GM12874 (cell line): ENCODE results near the gene TARDBP.

Experiments used
- TF ChIP-seq, protein P1 (sequence below): IDR thresholded peaks from 2 replicates; pipeline ENCODE4 v1.5.1; 2011; ENCODE audit warnings: low read depth, mild to moderate bottlenecking, control low read depth, low read length, moderate library complexity; ENCODE audit not compliant: insufficient read depth

The TARDBP gene

DNA sequence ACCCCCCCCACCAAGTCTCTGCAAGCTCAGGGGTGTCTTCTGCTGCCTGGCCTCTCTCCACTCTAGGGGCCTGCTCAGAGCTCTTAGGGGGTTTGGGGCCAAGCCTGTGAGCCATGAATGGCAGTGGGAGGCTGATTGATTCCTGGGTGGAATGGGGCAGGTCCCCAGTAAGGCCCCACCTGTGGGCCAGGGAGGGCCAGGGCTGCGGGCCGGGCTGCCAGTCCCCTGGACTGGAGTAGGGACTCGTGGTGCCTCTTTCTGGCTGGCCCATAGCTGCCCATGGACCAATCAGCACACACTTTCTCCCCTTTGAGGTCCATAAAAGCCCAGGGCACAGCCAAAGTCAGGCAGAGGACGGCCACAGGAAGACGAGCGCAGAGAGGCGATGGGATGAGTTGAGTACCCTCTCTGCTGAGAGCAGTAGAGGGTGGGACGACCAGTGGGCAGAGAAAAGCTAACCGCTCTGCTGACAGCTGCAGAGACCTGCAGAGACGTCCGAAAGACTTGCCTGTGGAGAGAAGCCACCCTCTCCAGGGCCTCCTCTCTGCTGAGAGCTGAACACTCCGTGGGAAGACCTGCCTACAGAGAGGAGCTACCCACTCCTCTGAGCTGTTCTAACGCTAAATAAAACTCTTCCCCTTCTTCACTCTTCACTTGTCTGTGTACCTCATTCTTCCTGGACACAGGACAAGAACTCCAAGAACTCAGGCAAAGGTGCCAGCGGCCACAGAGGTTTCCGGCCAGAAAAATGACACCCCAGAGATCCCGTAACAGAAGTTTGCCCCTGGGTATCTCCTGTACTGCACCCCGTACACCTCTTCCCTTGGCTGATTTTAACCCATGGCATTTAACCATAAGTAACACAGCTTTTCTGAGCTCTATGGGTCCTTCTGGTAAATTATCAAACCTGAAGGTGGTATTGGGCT is 38.2 kb upstream of the TARDBP start:
- TF ChIP-seq, protein P1, sequence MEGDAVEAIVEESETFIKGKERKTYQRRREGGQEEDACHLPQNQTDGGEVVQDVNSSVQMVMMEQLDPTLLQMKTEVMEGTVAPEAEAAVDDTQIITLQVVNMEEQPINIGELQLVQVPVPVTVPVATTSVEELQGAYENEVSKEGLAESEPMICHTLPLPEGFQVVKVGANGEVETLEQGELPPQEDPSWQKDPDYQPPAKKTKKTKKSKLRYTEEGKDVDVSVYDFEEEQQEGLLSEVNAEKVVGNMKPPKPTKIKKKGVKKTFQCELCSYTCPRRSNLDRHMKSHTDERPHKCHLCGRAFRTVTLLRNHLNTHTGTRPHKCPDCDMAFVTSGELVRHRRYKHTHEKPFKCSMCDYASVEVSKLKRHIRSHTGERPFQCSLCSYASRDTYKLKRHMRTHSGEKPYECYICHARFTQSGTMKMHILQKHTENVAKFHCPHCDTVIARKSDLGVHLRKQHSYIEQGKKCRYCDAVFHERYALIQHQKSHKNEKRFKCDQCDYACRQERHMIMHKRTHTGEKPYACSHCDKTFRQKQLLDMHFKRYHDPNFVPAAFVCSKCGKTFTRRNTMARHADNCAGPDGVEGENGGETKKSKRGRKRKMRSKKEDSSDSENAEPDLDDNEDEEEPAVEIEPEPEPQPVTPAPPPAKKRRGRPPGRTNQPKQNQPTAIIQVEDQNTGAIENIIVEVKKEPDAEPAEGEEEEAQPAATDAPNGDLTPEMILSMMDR, result no peak

DNA sequence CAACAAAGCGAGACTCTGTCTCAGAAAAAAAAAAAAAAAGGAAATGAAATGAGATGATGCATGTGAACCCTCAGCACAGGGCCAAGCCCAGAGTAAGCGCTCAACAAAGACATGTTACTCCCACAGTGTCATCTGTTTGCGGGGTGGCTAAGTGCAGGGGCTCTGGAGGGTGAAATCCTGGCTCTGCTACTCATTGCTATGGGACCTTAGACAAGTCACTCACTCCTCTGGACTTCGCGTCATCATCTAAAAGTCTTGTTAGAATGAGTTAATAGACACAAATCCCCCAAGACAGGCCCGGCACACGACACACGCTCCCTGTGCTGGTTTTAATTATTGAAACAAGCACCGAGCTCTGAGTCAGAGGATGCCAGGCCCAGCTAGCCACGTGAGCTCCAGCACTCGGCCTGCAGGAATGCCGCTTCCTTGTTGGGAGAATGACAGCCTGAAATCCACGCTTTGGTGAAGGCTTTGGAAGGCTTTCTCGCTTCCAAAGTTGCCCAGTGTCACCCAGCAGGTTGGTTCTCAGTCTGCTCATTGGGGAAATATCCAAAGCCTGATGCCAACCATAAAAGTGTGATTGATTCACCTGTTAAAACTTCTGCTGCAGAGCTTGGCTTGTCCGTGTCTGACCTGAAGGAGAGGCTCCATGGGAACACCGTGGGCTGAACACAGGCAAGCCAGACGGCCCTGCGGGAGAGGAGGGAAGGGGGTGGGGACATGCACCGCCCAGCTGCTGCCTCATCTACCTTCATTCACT is 36.7 kb upstream of the TARDBP start:
- TF ChIP-seq, protein P1, result no peak

DNA sequence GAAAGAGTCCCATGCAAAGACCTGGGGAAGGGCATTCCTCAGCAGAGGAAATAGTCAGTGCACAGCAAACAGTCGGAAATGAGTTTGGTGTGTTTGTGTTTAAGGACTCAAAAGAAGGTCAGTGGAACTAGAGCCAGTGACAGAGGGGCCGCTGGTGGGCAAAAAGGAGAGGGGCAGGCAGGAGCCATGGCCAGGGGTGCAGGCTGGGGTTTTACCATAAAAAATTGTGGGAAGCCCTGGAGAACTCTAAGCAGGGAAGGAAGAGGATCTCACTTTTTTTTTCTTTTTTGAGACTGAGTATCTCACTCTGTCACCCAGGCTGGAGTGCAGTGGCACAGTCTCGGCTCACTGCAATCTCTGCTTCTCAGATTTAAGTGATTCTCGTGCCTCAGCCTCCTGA is 33.7 kb upstream of the TARDBP start:
- TF ChIP-seq, protein P1, result no peak

DNA sequence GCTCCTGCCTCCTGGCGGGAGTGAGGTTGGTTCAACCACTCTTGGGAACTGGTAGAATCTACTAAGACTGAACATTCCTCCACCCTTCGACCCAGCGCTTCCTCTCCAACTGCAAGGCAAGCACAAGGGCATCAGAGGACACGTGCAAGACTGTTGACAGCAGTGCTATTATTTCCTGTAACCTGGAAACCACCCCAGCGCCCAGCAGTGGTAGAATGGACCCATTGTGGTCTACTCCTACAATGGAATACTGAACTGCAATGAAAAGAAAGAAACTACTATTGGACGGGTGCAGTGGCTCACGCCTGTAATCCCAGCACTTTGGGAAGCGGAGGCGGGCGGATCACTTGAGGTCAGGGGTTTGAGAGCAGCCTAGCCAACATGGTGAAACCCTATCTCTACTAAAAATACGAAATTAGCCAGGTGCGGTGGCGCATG is 33.0 kb upstream of the TARDBP start:
- TF ChIP-seq, protein P1, result no peak

DNA sequence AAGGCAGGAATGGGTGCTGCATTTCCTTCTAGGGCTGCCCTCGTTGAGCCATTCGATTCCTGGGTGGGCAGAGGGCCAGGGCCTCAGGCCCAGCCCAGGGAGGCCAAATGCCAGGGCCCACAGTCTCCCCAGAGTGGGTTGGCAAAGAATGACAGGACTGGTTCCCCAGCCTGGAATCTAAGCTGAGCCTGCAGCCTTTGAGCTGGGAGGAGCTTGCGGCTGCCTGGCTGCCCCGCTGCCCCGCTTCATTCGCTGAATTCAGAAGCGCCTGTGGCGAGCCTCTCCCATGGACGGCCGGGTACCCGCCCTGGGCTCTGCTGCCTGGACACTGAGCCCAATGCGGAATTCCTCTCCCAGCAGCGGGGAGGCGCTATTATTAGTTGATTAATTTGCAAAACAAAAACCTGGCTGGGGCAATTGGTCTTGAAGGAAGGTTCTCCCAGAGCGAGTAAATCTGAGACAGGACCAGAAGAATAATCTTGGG is 32.3 kb upstream of the TARDBP start:
- TF ChIP-seq, protein P1, result 0 out of 2 replicates have a peak, but pooled peaks have one; percentile 2

DNA sequence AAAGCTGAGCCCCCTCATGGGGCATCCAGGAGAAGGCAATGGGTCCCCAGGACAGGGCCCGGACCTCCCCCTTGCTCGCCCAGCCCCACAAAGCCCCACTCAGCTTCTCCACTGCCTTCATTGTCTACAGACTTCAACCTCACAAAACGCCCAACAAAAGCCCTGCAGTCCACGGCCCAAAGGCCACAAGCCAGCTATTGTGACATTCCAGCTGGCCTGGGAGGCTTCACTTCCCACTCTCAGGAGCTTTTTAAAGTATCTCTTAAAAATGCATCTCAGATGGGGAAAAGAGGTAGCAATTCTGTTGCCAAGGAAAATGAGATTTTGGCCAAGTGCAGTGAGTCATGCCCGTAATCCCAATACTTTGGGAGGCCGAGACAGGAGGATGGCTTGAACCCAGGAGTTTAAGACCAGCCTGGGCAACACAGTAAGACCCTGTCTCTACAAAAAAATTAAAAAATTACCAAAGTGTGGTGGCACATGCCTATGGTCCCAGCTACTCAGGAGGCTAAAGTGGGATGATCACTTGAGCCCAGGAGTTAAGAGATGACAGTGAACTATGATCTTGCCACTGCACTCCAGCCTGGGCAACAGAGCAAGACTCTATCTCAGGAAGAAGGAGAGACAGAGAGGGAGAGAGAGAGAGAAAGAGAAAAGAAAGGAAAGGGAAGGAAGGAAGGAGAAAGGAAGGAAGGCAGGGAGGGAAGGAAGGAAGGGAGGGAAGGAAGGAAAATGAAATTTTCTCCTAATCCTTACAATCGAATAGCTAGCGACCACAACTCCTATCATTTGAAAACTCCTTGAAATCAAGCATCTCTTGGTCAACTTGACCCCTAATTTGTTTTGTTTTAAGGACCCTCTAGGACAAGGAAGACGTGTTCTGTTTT is 31.4 kb upstream of the TARDBP start:
- TF ChIP-seq, protein P1, result no peak
